Adrenal gland (tissue), 5 donors: ENCODE data around the gene GTF3C5.

Experiments used
- CTCF ChIP-seq, 6 experiments: fragments of 450-650 bp in 4 of 6; fragments of 200-600 bp in 2 of 6; sonication (generic) in 1 of 6; IDR thresholded peaks; 1 replicate in 5 of 6; 2 replicates in 1 of 6; pipeline versions ENCODE4 v1.5.1 to v1.8.0; 2016 to 2021; ENCODE audit warnings: antibody characterized with exemption in 6 of 6, mild to moderate bottlenecking in 2 of 6, moderate library complexity in 1 of 6
- POLR2A ChIP-seq, 2 donors: fragments of 450-650 bp; IDR thresholded peaks; one replicate each; pipeline ENCODE4 v1.6.1; 2017; ENCODE audit warnings: antibody characterized with exemption in 2 of 2, mild to moderate bottlenecking in 2 of 2, moderate library complexity in 1 of 2
- donor health status: DM: no; HTN: no; CAD: no.

- TF ChIP-seq CTCF (IDR thresholded peaks at IDR 0.05) (no peak), POLR2A (IDR thresholded peaks at IDR 0.05) (no peak)
Observed at GRCh38 chr9:133037775-133038515, 7.1 kb downstream of the GTF3C5 start.
